Stimulated activated CD8-positive, alpha-beta memory T cell treated with anti-CD3 and anti-CD28 coated beads, Interleukin-7, amount 100 ng/mL, for 48 hours (primary cell): Measurements from ENCODE around the gene BMI1.

Source experiments
- DNase-seq, 2 donors: peaks; one replicate each; pipeline ENCODE4 v3.0.0-alpha.2; 2020; ENCODE audit warnings: low read depth in 1 of 2; ENCODE audit errors: extremely low read depth in 1 of 2

Gene BMI1

DNA sequence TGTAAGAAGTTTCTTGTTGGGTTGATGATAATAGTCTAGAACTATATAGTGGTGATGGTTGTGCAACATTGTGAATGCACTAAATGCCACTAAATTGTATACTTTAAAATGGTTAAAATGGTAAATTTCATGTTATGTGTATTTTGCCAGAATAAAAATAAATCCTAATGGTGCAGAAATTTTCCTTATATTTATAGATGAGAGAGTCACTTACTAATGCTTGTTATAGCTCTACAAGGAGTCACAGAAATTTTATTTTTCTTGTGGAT lies 45.5 kb downstream of the BMI1 start:
- no peak for DNase-seq

DNA sequence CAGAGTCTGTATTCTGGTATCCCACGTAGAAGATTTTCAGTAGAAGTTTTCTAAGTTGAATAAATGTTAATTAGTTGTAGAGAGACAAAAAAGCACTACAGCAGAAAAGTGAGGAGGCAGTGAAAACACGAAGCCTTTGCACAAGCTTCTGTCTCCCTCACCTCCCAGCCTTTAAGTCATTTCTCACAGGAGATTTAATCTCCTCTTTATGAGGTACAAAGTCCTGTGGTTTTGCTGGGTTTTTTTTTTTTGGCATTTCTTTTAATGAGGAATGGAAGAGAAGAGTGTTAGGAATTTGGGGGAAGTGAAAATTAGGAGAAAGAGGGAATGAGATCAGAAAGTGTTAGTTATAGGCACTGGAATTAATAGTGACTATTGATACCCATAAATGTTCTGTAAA lies 45.9 kb downstream of the BMI1 start:
- DNase-seq = no peak

DNA sequence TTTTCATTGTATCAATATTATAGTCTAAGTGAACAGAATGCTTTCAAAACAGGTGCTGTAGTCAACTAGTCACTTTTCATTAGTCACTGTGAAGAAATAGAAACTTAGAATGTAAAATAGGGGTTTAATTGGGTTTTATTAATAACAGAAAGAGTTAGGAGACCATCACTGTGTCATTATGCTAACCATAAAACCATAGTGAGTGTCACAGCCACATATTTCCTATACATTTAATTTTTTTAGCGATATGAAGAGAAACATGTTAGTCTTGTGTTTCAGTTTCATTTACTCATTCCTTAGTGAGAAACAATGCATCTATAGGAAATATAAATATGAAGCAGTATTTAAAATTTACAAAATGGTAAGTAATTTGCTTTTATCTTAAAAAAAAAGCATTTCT lies 46.6 kb downstream of the BMI1 start:
- DNase-seq = no peak

DNA sequence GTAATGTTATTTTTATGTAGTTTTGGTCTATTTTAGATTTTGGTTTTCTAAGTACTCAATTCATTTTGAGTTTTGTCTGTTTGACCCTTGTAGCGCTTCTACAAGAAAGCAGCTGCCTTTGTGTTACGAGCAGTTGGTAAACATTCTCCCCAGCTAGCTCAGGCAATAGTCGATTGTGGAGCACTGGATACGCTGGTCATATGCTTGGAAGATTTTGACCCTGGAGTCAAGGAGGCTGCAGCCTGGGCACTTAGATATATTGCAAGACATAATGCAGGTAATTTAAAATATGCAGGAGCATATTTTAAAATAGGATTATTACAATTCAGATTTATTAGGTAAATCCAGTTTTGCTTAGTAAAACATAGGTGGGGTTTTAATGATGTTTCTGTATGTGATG lies 47.5 kb downstream of the BMI1 start:
- no peak for DNase-seq

DNA sequence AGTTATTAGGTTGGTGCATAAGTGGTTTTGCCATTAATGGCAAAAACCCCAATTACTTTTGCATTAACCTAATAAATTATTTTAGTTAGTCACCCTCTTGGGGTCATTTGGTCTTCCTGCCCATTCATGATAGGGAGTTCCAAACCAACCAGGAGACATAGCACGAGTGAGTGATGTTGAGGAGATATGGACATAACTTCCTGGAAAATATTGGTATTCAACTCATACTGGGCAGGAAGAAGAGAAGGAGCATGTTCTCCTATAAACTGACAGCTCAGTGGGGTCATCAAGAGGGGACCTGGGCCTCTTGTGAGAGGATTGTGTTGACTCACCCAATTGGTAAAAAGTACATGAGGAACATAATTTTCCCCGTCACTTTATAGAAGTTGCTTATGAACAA lies 48.1 kb downstream of the BMI1 start:
- DNase-seq = no peak

DNA sequence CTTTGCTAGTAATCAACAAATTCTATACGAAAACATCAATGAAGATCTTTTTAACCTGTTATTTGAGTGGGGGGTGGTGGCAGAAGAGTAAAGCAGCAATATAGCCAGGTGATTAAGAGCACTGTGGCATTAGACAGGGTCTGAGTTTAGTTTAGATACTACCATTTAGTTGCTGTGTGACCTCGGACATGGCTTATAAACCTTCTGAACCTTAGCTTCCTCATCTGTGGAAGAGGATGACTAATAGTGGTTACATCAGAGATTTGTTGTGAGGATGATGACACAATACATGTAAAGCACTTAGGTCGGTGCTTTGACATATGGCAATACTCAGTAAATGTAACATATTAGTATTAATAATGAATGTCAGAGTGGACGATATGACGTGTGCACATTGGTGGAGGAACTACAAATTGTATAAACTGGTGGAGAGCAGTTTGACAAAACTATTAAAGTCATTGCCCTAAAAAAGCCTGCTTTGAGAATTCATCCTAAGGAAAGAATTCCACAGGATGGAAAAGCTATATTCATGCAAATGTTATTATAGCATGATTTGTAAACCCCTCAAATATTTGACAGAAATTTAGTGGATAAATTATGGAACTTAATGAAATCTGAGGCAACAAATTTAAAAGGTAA lies 48.7 kb downstream of the BMI1 start:
- DNase-seq = no peak

DNA sequence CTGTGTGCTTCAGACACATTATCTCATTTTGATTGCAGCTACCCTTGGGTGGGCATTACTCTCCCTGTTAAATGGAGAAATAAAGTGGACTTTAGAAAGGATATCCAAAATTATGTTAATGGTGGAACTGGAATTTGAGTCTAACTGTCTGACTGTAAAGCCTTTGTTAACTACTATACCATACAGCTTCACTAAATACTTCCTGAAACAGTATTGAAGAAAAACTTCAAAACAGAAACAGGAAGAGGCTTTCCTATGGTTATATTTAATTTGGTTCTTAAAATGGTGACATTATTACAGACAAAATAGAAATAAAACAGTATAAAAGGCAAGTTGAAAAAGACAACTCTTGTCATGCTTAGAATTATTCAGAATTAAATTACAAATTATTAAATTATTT lies 49.4 kb downstream of the BMI1 start:
- no peak for DNase-seq

DNA sequence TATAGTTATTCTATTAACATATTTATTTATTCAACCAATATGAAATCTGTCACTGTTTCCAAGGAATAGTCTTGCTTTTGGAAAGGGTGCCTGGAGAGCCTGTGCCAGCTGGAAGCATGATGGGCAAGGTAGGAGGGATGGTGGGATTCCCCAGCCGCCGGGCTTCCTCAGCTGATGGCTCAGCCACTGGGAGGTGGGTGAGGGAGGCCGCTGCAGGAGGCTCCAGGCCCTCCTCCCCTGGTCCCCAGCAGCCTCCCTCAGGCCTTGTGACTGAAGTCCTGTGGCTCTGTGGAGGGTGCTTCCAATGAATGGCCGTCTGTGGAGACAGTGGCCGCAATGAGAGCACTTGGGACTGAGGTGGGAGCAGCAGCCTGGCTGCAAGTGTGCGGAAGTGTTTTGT lies 51.4 kb downstream of the BMI1 start:
- DNase-seq = no peak

DNA sequence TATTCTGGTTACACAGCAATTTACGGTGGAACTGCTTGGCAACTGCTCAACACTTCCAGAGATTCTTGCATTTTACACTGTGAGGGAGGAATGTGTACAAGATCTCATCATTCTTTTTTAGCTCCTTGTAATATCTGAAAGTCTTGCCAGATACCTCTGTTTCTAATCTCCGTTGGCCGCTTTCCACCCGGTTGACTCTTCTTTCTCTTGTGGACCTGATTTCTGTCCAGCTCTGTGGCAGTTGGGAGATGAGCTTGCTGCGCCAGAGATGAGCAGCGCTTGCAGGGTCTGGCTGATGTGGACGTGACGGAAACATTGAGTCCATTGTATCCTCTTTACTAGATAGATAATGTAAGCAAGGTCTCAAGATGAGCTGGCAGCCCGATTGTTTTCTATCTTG lies 52.0 kb downstream of the BMI1 start:
- no peak for DNase-seq

DNA sequence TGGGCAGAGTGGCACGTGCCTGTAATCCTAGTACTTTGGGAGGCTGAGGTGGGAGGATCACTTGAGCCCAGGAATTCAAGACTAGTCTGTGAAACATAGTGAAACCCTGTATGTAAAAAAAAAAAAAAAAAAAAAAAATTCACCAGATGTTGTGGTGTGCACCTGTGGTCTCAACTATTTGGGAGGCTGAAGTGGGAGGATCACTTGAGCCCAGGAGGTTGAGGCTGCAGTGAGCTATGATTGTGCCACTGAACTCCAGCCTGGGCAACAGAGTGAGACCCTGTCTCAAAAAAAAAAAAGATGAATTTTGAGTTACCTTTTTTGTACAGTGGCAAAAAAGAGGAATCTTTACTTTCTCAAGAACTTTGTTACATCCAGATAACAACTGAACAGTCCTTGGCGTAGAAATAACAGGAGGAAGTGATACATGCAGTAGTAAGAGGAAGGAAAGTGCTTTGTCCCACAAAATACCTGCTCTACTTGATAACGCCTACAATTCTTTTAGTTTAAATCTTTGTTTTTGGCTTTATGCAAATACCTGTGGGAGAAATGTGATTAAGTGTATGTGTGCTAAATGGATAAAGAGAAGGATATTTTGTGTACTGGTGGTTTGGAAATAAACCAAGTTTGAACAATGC lies 53.7 kb downstream of the BMI1 start:
- DNase-seq = no peak

DNA sequence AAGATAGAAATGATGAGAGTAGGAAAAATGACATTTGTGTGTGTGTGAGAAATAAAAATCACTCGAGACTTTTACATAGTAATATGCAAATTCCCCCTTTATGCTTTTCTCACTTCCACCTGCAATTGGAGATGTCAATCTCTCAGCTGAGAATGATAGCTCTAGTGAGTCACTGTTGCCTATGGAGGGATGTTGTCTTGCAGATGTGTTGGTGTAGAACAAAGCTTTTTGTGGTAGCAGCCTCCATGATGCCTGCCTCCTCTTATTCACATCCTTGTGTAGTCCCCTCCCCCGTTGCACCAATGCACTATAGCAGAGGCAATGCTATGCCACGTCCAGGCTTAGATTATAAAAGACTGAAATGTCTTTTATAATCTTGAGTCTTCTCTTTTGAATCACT lies 58.2 kb downstream of the BMI1 start:
- peak in 1 of 2 donors; percentile 56 for DNase-seq
